Measurements from ENCODE around the gene LNX1.

LNX1 gene

DNA sequence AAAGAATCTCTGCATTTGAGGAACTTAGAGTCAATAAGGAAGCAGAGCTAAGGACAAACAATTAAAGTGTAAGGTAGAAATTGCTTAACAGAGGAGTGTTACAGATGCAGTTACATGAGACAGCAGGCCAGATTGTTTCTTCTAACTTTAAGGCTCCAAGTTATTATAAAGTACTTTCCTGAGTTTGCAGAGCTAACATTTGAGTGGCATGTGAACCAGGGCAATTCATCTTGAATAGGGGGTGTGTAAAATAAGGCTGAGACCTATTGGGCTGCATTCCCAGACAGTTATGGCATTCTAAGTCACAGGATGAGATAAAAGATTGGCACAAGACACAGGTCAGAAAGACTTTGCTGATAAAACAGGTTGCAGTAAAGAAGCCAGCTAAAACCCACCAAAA lies 7.6 kb upstream of the LNX1 start:
- no peak for DNase-seq

DNA sequence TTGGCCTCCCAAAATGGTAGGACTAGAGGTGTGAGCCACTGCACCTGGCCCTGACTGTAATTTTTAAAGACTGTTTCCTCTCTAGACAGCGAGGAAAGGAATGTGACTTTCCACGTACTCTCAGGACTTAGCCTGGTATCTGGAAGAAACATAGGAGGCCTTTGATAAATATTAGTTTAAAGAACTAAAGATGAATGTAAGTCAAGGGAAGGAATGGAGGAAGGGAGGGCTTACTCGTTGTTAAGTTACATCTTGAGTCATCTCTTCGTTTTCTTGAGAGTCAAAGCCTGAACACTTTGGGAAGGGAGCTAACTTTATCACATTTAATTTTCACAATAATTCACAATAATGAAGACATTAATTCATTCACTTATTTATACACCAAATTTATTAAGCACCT lies 7.2 kb upstream of the LNX1 start:
- DNase-seq = no peak

- DNase-seq = no peak
Measured at GRCh38 chr4:53596901-53597300, 5.6 kb upstream of the LNX1 start.

DNA sequence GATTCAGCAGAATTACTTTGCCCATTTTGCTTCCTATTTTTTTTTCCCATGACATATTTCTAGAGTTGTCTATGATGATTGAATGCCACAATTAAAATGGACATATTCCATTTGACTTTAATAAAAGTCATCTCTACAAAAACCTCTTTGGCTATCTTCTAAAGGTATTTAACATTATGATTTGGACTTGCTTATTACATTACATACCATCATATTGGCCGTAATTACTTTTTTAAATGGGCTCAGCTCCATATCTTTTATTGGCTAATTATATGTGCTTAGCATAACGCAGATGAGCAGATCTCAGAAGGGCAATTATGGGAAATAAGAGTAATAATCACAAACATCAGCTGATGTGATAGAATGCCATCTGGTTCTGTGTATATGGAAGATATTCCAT lies 4.5 kb upstream of the LNX1 start:
- no peak for DNase-seq

DNA sequence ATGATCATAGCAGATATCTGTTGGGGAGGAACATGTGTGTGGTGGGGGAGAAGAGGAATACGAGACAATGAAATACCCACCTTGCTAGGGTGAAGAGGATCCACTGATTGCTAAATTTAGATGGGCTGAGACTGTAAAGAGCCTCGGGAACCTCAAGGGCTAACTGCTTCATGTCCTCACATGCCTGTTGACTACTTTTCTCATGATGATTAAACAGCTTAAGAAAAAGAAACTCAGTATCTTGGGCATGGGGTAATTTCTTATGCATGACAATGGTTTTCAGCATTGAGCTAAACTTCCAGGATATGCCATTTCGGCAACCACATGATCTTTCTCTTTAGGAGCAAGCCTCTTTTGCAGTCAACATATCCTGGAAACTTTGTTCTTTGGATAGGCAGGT lies 3.9 kb upstream of the LNX1 start:
- DNase-seq = no peak

DNA sequence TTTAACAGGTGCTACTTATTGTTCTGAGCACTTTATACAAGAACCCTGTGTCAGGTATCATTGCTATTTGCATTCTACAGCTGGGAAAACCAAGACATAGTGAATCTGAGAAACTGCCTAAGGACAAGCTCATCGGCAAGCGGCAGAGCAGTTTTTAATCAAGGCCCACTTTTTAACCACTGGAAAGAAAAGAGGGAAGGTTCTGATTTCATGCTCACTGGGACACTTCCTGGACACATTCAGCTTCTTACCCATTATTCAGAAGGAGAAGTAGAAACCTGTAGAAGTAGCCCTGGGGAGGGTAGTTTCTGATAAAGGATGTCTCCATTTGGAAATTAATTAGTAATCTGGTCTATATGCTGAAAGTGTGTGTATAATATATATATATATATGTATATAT lies 2.5 kb upstream of the LNX1 start:
- no peak for DNase-seq

- DNase-seq = no peak
Measured at GRCh38 chr4:53592686-53593501, 1.6 kb upstream of the LNX1 start.

GRCh38 chr4:53592122-53592521 lies 836 bp upstream of the LNX1 start:
- no peak for DNase-seq

DNA sequence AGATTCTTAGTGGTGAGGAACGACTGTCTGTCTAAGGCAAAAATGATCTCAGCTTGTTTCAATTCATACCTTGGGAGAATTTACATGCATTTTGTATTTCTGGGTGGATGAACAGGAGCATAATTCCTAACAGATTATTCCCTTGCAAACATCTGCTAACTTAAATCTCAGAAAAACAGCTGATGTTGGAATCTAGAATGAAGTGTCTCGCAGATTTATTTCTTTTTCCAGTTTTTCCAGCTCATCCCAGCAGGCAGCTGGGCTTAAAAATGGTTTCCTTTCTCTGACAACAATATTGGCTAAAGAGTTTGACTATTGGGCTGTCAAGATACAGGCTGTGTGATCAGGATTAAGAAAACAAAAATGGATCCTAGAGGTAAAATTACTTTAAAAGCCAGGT lies 1.1 kb downstream of the LNX1 start:
- no peak for DNase-seq

DNA sequence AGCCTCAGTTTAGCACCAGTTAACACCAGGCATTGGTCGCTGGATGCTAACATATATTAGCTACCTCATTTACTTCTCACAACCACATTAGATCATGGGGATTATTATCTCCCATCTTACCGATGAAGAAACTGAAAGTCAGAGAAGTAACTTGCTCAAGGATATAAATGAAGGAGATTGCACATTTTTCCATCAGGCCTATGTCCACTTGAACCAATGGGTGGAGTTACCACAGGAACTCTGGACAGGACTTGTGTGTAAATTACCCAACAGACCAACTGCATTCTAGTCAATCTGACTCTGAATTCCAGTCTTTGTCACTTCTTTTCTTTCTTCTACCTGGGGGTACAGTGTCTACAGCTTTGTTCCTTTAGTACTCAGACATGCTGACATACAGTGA lies 1.8 kb downstream of the LNX1 start:
- DNase-seq = no peak

- DNase-seq = no peak
Measured at GRCh38 chr4:53587135-53587534, 4.2 kb downstream of the LNX1 start.

- no peak for DNase-seq
Measured at GRCh38 chr4:53586121-53586816, 5.0 kb downstream of the LNX1 start.

GRCh38 chr4:53584658-53585057 lies 6.6 kb downstream of the LNX1 start:
- DNase-seq = no peak

DNA sequence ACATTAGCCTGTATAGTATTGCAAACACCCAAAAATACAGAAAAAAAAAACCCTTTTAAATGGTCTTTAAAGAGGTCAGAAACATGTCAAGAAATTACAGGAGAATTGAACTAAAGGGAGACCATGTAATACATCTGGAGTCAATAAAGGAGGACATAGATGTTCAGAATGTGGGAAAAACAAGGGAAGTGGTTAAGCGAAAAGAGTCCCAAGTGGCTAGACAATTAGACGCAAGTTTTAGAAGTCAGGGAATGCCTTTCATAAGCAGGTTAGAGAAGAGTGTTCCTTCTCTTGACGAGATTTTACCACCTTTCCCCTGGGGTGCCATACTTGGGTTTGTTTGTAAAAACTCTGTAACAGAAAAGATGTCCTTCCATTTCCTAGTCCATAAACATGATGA lies 7.8 kb downstream of the LNX1 start:
- no peak for DNase-seq

- no peak for DNase-seq
Measured at GRCh38 chr4:53582194-53582593, 9.1 kb downstream of the LNX1 start.

DNA sequence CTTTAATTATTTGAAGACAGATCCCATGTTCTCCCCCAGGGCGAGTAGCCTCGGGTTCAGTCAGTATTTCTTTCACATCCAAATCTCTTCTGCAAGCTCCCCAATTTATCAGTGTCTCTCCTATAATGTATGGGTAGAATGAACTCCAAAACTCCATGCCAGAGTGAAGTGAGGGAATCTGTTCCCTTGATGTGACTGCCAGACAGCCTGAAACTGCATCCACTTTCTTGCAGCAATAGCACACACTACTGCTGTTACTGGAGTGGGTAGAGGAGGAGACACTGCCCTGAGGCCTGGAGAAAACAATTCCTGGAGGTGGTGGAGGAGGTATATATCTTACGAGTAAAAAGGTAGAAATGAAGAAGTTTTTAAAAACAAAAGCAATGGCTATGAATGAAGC lies 11.0 kb downstream of the LNX1 start:
- DNase-seq = no peak

- DNase-seq = no peak
Measured at GRCh38 chr4:53579826-53580225, 11.5 kb downstream of the LNX1 start.

DNA sequence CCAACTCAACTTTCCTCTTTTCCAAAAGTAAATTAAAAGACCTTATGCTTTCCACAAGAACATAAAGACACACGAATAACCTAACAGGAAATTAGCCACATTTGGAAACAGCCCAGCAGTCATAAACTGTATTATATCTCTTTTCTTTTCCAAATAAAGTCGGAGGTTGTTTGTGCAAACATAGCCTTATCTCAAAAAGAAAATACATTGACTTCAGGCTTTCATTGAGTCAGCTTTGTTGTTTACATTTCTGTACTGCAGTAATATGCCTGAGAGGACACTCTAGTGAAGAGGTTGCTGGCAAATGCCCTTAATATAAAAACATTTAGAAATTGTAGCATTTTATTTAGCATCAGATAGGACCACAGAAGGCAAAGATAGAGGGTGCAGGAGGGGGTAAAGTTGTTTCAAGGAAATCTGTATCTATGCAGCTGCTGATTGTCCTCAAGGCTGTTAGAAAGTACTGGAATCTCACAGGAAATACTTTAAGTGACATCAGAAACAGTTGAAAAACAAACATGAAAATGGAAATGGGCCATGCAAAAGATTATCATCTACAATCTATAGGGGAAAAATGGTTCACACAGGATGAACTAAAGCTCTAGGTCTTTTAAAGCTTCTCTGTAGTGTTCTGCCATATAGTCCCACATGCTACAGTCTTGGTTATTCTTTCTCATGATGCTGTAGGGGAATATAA lies 14.5 kb downstream of the LNX1 start:
- DNase-seq = no peak

- DNase-seq = no peak
Measured at GRCh38 chr4:53576071-53576617, 15.1 kb downstream of the LNX1 start.

GRCh38 chr4:53575552-53575951 lies 15.7 kb downstream of the LNX1 start:
- DNase-seq = no peak

DNA sequence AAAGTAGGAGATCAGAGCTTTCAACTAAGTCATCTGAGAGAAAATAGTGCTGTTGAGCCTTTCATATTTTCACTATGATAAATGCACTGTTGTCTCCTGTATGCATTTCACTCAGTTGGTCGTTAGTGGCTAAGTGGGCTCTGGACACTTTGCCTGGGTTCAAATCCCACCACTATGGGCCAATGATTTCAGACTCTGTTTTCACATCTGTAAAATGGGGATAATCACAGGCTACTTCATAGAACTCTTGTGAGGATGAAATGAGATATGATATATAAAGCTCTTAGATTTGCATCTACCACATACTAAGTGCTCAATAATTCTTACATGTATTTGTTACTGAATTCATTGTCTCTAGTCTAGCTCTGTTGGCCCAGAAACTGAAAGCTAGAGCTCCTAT lies 16.8 kb downstream of the LNX1 start:
- no peak for DNase-seq

- no peak for DNase-seq
Measured at GRCh38 chr4:53573696-53574095, 17.6 kb downstream of the LNX1 start.

DNA sequence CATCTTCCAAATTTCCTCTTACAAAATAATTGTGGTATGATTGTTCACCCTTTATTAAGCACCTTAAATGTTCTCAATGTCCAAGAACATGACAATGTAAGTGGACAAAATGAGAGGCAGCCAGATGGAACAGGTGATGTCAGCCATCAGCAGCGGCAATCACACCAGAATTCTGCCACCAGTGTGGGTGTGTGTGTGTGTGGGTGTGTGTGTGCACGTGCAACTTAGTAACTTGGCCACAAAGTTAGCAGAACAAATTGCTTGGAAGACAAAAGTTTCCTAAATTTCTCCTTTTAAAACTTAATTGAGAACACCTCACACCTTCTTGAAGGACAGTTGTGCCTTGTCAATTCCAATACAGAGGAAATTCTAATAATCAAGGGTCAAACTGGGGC lies 18.7 kb downstream of the LNX1 start:
- DNase-seq = no peak

Measured in CD4-positive, alpha-beta T cell treated with Interleukin-17A for 1 hour (primary cell).